Measurements from ENCODE around the gene MITF.

GRCh38 chr3:69938061-69938460, 198.8 kb downstream of the MITF start:
- TF ChIP-seq POLR2A (IDR thresholded peaks at IDR 0.05; ENCODE audit: low read depth, low read length) = no peak
- TF ChIP-seq CTCF (conservative IDR thresholded peaks at IDR 0.05; ENCODE audit: low read depth, low read length) = no peak
- no peak for TF ChIP-seq RFX5 (IDR thresholded peaks at IDR 0.05; ENCODE audit: low read depth, low read length)
- TF ChIP-seq CEBPB (IDR thresholded peaks at IDR 0.05; ENCODE audit: low read depth, low read length) = no peak
- TF ChIP-seq FOS (IDR thresholded peaks at IDR 0.05; ENCODE audit: low read depth, low read length) = no peak

Measured in IMR-90 (cell line).